Measurements from ENCODE around the gene ATP5PD. TPM values are rescaled to one million over a fixed set of nuclear protein-coding genes. Genes with fewer than 3 reads are reported as not detected.

Gene ATP5PD
- total RNA-seq, 4 donors from 2014 or later, result 172 to 408 (median 330) TPM

- Histone ChIP-seq H3K4me1 (peaks cover 41 to 68% of the 10 kb centered on the region in 2 donors), H3K36me3 (no peaks in the 10 kb centered on the region), H3K4me3 (replicated peaks in 1 of 3) (peak overlapping the region in 1 of 3 donors; percentile 52), H3K27ac (peak overlapping the region; percentile 69 to 88 (median 84)), H3K9me3 (no peaks in the 10 kb centered on the region), H3K27me3 (no peaks in the 10 kb centered on the region)
- no peak for DNase-seq
- WGBS, 2 donors, result 45 to 58% methylated on average over 11 to 12 of the region's 12 CpGs
- intact Hi-C loops (cut with DNase I), result no loop called here
- no peak for TF ChIP-seq POLR2A (IDR thresholded peaks at IDR 0.05)
- no peak for TF ChIP-seq CTCF (IDR thresholded peaks at IDR 0.05)
These were observed 40.4 kb upstream of the ATP5PD start for GRCh38 chr17:75087182-75087557.

GRCh38 chr17:75086496-75087181 is 39.9 kb upstream of the ATP5PD start:
- Histone ChIP-seq H3K9me3 (no peaks in the 10 kb centered on the region), H3K27me3 (no peaks in the 10 kb centered on the region), H3K27ac (peak overlapping the region in 2 of 3 donors; percentile 84 to 88), H3K4me3 (replicated peaks in 1 of 3) (no peak overlapping the region), H3K4me1 (peaks cover 35 to 62% of the 10 kb centered on the region in 2 donors), H3K36me3 (no peaks in the 10 kb centered on the region)
- intact Hi-C loops (cut with DNase I), result no loop called here
- no peak for TF ChIP-seq POLR2A (IDR thresholded peaks at IDR 0.05)
- no peak for TF ChIP-seq CTCF (IDR thresholded peaks at IDR 0.05)
- WGBS, 2 donors, result 84 to 85% methylated on average over 15 of the region's 15 CpGs
- DNase-seq, result no peak

GRCh38 chr17:75084039-75084660 is 37.4 kb upstream of the ATP5PD start:
- Histone ChIP-seq H3K36me3 (no peaks in the 10 kb centered on the region), H3K27me3 (no peaks in the 10 kb centered on the region), H3K9me3 (no peaks in the 10 kb centered on the region), H3K4me1 (peaks cover 23 to 46% of the 10 kb centered on the region in 2 donors), H3K27ac (peak overlapping the region in 2 of 3 donors; percentile 14 to 55), H3K4me3 (replicated peaks in 1 of 3) (no peak overlapping the region)
- intact Hi-C loops (cut with DNase I), result no loop called here
- WGBS, 2 donors, result 40 to 56% methylated on average over 10 to 14 of the region's 14 CpGs
- no peak for TF ChIP-seq CTCF (IDR thresholded peaks at IDR 0.05)
- TF ChIP-seq POLR2A (IDR thresholded peaks at IDR 0.05), result no peak
- DNase-seq, result peak in 1 of 2 donors; percentile 46

GRCh38 chr17:75082683-75083082 is 35.9 kb upstream of the ATP5PD start:
- 82 to 89% methylated on average over 6 of the region's 6 CpGs for WGBS, 2 donors
- Histone ChIP-seq H3K36me3 (no peaks in the 10 kb centered on the region), H3K27ac (no peak overlapping the region), H3K4me3 (replicated peaks in 1 of 3) (no peak overlapping the region), H3K27me3 (no peaks in the 10 kb centered on the region), H3K4me1 (peaks cover 20 to 47% of the 10 kb centered on the region in 2 donors), H3K9me3 (no peaks in the 10 kb centered on the region)
- DNase-seq, result no peak
- intact Hi-C loops (cut with DNase I), result no loop called here
- no peak for TF ChIP-seq CTCF (IDR thresholded peaks at IDR 0.05)
- no peak for TF ChIP-seq POLR2A (IDR thresholded peaks at IDR 0.05)

Measured in thyroid gland (tissue), 4 donors.